Activated CD4-positive, alpha-beta T cell treated with anti-CD3 and anti-CD28 coated beads for 4 hours (primary cell): ENCODE results near the gene PRDM7.
"Not testable (repeated sequence)": the region's sequence is repeated elsewhere in the genome, so short reads cannot be mapped to it uniquely, and the experiment has no call there.

Experiments
- DNase-seq, 2 donors: peaks; one replicate each; pipeline ENCODE4 v3.0.0-alpha.2; 2020

The PRDM7 gene

DNA sequence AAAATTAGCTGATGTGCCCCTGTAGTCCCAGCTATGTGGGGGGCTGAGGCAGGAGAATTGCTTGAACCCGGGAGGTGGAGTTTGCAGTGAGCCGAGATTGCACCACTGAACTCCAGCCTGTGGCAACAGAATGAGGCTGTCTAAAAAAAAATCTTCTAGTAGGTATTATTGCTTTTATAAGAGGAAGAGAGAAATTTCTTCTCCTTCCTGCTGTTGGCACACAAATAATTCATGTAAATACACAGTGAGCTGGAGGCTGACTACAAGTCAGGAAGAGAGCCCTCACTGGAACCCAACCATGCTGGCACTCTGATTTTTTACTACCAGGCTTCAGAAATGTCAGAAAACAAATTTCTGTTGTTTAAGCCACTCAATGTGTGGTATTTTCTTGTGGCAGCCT is 6.7 kb downstream of the PRDM7 start:
- DNase-seq, result no peak

DNA sequence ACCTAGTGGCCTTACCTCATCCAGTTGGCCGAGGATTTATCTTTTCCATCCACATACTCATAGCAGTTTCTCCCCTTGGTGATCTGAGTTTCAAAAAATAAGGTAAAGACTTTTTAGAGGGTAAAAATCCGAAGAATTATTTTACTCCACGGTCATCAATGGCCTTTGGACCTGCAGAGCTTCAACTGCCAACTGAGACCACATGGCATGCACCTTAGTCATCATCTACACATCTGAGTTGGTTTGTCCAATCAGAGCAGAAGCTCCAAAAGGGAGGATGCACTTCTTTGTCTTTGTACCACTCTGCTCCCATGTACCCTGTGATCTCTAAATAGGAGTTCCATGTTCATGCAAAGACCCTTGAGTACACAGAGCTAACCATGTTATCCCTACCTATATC is 15.7 kb downstream of the PRDM7 start:
- DNase-seq, result no peak

DNA sequence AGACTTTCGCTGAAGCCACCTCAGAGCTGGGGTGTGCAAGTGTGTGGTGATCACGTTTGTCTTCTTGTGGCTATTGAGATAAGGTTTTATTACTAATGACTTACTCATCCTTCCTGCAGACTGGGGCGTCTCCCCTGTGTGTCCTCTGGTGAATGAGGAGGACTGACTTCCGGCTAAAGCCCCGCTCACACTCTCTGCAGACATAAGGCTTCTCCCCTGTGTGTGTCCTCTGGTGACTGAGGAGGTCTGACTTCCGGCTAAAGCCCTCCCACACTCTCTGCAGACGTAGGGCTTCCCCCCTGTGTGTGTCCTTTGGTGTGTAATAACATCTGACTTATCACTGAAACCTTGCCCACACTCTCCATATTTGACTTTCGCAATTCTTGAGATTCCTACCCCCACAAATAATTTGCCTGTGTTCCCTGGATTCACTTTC is 19.4 kb downstream of the PRDM7 start:
- no peak for DNase-seq

DNA sequence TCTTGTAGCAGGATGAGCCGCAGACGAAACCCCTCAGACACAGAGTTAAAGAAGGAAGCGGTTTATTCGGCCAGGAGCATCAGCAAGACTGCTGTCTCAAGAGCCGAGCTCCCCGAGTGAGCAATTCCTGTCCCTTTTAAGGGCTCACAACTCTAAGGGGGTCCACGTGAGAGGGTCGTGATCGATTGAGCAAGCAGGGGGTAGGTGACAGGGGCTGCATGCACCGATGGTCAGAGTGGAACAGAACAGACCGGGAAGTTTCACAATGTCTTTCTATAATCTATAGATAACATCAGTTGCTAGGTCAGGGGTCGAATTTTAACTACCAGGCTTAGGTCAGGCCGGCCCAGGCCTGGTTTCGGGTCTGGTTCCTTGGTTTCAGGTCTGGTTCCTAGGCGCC is 20.6 kb downstream of the PRDM7 start:
- DNase-seq, result not testable (repeated sequence)

DNA sequence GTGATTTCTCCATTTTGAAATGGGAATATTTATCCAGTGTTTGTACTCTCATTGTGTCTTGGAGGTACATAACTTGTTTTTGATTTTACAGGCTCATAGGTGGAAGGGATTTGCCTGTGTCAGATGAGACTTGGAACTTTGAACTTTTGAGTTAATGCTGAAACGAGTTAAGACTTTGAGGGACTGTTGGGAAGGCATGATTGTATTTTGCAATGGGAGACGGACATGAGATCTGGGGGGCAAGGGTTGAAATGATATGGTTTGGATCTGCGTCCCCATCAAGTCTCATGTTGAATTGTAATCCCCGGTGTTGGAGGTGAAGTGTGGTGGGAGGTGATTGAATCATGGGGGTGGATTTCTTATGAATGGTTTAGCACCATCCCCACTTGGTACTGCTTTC is 21.8 kb downstream of the PRDM7 start:
- no peak for DNase-seq

DNA sequence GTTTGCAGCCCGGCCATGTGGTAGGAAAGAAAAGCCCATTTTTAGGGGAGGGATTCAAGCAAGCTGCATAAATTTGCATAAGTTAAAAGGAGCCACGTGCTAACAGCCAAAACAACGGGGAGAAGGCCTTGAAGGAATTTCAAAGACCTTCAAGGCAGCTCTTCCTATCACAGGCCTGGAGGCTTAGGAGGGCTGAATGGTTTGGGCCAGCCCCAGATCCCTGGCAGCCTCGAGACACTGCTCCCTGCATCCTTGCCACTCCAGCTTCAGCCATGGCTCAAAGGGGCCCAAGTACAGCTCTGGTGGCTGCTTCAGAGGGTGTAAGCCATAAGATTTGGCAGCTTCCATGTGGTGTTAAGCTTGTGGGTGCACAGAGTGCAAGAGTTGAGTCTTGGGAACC is 22.6 kb downstream of the PRDM7 start:
- no peak for DNase-seq

DNA sequence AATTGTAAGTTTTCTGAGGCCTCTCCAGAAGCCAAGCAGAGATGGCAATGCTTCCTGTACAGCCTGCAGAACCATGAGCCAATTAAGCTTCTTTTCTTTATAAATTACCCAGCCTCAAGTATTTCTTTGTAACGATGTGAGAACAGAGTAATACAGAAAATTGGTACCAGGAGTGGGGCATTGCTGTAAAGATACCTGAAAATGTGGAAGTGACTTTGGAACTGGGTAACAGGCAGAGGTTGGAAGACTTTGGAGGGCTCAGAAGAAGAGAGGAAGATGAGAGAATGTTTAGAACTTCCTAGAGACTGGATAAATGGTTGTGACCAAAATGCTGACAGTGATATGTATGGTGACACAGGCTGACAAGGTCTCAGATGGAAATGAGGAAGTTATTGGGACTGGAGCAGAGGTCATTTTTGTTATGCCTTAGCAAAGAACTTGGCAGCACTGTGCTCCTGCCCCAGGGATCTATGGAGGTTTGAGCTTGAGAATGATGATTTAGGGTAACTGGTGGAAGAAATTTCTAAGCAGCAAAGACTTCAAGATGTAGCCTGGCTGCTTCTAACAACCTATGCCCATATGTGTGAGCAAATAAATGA is 23.1 kb downstream of the PRDM7 start:
- DNase-seq, result no peak

DNA sequence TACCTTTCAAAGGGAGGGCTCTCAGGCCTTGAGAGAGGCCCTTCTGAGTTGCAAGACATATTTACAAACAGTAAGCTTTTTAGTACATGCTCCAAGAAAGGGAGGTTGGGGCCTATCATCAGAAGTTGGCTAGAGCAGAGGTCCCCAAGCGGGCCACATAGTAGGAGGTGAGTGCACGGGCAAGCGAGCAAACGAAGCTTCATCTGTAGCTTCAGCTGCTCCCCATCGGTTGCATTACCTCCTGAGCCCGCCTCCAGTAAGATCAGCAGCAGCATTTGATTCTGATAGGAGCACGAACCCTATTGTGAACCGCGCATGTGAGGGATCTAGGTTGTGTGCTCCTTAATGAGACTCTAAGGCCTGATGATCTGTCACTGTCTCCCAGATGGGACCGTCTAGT is 26.2 kb downstream of the PRDM7 start:
- DNase-seq, result no peak

DNA sequence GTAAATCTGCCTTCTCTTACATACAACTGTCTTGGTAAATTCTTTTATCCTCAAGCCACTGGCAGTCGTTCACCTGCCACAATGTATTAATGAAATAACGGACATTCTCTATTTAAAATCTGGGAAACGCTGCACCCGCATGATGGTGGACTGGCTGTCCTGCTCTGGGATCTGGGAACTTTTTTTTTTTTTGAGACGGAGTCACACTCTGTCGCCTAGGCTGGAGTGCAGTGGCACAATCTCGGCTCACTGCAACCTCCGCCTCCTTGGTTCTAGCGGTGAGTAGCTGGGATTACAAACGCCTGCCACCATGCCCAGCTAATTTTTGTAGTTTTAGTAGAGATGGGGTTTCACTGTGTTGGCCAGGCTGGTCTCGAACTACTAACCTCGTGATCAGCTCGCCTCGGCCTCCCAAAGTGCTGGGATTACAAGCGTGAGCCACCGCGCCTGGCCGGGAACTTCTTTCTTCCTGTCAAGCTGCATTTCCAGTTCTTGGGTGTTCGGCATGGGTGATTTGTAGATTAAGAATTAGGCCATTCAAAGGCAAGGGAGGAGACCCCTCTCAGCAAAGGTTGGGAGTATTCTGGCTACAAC is 28.3 kb downstream of the PRDM7 start:
- no peak for DNase-seq

DNA sequence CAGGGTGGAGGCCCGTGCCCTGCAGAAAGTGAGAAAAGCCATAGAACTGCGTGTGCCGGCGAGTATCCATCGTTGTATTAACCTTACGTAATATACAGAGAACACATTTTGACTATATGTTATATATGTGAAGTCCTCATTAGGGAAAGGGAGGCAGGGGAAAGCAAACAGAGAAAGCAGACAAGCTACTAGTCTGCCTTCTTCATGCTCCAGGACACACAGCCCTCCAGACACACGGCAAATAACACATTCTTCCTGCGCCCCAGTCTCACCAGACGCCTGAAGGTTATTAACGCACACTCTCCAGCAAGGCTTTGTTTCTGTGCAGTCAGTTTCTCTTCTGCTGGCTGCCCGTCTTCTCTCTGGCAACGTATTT is 28.8 kb downstream of the PRDM7 start:
- DNase-seq, result no peak

DNA sequence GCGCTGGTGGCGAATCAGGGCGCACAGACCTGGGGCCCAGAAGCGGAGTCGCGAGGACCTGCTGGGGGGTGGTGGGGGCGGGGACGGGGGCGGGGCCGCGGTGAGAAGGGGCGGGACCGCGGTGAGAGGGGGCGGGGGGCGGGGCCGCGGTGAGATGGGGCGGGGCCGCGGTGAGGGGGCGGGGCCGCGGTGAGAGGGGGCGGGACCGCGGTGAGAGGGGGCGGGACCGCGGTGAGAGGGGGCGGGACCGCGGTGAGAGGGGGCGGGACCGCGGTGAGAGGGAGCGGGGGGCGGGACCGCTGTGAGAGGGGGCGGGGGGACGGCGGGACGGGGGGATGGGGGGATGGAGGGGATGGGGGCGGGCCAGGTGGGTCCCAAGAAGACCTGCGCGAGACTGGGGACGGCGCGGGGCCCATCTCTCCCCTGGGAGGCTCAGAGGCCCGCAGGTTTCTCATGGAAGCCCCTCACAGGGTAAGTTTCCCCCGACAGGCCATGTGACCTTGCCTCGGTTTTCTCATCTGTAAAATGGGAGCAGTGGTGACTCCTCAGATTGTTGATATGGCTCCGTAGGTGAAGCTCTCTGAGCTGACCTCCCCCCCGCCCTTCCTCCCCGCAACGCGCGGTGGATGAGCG is 29.3 kb downstream of the PRDM7 start:
- DNase-seq, result no peak

DNA sequence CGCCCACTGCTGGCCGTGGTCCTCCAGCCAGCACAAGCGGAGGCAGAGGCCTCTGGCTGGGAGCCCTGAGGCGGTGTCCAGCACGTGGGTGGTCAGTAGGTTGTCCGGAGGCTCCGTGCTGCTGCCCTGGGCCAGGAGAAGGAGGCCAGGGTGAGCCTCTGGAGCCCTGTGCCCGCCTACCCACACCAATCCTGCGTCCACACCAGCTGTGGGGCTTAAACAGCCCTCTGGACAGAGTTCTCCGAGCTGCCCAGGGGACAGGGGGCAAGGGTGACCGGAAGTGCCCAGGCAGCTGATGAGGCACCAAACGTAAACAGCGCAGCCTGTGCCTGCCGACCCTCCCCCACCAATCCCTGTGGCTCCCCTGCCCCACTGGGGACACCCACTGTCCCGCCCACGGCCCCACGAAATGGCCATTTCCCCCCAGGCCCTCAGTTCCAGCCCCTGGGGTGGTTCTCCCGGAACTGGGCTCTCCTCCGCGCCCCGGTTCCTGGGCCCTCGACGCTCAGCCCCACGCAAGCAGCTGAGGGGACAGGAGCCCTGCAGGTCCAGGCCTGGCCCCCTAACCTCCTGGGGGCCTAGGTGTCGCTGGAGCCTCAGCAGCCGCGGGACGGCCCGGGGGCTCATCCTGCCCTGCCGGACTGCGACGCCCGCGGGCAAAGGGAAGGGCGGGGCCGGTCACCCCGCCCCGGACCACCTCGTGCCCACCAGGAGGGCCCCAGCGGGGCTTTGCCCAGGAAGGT is 30.0 kb downstream of the PRDM7 start:
- DNase-seq, result no peak

DNA sequence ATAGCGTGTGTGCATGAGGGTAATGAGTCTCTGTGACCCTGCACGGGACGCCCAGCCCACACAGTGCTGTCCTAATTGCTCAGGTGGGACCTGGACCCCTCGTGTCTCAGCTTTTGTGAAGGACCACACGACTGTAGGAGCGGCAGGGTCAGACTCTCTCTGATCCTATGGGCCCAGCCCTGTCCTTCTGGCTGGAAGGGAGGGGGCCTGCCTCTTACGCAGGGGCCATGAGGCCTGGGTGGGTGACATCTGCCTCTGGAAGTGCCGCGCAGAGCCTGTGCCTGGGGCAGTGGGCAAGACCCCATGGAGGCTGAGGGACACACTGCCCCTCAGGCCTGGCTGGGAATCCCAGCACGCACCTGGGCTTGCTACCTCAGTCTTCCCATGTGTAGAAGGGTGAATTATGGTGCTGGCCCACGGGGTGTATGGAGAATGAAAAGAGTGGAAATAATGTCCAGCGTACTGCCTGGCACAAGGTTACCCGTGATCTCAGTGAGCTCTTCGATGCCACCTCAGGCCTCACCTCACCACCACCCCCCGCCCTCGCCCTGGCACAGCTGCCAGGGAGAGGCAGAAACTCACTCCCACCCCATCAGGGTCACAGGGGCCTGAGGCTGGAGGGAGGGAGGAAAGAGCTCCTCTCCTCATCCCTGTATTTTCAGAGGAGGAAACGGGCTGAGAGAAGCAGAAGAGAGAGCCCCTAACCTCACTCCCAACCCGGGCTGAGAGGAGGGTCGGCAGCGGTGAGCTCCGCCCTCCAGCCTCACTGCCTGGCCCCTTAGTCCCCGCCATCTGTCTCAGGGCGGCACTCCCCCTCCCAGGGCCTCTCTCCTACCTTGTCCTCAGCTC is 30.8 kb downstream of the PRDM7 start:
- DNase-seq, result no peak

DNA sequence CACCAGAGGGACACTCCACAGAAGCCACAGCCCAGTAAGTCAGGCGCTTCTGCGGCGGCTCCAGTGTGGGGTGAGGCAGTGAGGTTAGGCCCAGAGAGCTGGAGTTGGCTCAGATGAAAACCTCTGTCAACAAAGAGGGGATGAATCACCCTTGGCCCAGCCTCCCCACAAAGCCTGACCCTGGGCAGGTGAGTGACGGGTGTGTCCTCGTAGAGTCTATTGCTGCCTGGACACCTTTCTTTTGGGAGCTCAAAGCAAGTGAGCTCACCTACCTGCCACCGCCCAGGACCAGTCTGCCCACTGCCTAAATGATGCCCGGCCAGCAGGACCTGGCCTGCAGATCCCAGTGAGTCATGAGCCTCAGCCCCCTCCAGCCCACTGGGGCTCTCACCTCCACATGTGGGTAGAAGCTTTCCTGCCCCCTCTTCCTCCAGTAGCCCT is 33.0 kb downstream of the PRDM7 start:
- DNase-seq, result no peak

DNA sequence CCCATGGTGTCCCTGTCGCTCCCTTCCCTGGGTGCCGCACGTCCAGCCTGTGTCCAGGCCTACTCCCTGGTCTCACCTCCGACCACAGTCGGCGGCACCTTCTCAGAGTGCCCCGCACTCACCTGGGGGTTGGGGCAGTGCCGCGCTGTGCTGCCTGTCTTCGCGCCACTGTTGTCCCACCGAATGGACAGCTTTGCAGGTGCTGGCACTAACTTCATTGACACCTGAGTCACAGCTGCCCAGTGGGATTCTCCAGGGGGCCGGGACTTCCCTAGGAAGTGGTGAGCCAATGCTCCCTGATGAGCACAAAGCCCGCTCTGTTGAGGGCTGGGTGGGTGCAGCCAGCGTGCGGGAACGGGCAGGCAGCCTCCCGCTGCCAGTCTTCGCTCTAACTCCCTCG is 33.6 kb downstream of the PRDM7 start:
- DNase-seq, result no peak

DNA sequence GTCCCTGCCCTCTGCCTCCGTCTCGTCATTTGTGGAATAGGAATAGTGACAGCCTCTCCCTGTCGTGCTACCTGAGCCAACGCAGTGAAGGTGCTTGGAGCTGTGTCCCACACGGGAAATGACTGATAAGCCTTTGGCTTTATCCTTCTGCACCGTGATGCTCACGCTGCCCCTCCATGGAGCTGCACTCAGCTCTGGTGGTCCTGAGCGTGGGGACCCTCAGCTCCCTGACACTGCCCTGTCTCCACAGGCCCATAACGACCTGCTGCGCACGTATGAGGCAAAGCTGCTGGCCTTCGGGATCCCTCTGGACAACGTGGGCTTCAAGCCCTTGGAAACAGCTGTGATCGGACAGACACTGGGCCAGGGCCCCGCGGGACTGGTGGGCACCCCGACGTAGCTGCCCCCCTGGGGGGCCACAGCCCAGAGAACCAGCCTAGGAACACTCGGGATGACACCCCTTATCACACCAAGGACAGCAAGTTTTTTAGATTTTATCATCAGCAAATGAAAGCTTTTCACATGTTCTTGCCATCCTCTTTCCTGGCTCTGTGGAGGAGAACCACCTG is 34.1 kb downstream of the PRDM7 start:
- DNase-seq, result no peak

DNA sequence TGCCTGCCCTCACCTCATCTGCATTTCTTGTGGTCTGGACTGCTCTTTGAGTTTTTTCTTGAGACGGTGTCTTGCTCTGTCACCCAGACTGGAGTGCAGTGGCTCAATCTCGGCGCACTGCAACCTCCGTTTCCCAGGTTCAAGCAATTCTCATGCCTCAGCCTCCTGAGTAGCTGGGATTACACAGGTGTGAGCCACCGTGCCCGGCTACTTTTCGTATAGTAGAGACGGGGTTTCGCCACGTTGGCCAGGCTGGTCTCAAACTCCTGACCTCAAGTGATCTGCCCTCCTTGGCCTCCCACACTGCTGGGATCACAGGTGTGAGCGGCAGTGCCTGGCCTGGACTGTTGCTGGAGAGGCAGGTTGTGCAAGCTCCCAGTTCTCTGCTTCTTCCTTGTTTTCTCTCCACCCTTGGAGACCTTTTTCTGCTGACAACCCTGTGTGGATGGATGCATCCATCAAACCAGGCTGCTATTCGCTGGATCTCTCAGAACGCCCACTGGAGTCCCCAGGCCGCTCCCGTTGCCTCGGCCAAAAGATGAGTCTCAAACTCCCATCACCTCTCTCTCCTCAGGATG is 35.1 kb downstream of the PRDM7 start:
- DNase-seq, result no peak

DNA sequence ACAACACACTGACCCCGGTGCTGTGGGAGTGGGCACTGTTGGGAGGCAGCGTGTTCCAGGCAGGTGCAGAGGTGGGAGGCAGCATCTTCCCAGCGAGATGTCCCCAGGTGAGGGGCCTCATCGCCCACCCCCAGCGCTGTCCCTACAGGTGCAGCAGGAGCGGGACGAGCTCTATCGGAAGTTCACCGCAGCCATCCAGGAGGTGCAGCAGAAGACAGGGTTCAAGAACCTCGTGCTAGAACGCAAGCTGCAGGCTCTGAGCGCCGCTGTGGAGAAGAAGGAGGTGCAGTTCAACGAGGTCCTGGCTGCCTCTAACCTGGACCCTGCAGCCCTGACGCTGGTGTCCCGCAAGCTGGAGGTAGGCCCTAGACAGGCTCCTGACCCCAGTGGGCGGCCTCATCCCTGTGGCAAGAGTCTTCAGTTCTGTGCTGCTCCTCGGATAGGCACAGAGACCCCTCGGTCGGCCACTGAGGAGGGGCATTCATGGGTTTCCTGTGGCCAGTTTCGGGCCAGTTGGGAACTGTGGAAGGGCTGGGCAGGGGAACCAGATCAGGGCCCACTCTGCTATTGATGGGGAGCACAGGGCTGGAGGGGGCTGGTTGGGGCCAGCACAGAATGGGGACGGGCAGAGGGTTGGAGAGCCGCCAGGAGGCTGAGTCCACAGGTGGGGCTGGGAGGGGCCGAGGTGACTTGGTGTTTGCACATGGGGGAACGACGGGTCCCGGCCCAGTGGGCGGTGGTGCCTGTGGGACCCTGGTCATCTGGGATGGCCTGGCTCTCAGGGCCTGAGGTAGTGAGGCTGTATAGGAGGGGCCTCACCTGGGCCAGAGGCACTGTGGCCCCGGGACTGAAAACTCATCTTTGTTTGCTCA is 36.7 kb downstream of the PRDM7 start:
- DNase-seq, result no peak

DNA sequence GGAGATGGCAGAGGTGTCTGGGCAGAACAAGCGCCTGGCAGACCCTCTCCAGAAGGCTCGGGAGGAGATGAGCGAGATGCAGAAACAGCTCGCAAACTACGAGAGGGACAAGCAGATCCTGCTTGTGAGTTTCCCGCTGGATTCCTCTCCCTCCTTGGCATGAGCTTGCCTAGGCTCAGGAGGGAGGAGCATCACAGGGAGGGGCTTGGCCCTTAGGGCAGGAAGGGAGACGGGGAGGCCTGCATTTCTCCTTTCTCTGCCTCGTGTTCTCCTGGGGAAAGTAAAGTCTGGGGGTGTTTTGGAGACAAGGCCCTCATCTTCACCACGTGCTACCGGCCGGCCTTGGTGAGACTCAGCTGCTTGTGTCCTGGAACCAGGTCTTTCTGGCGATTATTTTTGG is 39.9 kb downstream of the PRDM7 start:
- no peak for DNase-seq

DNA sequence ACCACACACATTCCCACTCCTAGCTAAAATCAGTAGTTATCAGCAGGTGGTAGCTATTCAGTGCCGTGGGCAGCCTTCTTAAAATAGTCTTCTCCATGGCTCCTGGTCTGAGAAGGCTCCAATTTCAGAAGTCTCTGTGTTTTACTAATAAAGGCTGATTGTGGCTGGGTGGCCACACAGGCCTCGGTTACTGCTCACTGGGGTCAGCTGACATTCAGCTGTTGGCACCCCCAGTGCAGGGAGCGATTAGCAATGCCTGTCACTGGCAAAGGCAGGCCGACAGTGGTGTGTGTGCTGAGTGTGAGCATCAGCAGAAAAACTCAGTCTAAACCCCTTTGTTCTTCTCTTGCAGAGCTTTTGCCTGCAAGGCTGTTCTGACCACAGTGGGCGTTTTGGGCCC is 41.2 kb downstream of the PRDM7 start:
- no peak for DNase-seq

DNA sequence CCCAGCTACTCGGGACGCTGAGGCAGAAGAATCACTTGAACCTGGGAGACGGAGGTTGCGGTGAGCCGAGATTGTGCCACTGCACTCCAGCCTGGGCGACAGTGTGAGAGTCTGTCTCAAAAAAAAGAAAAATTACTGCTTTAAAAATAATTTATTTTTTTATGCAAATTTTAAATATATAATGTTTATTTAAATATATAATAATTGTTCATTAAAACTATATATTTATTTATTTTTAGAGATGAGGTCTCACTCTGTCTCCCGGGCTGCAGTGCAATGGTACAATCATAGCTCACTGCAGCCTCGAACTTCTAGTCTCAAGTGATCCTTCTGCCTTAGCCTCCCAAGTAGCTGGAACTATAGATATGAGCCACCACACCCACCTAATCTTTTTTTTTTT is 42.6 kb downstream of the PRDM7 start:
- no peak for DNase-seq
